ENCODE data around the gene SLC30A2.

SLC30A2 gene

DNA sequence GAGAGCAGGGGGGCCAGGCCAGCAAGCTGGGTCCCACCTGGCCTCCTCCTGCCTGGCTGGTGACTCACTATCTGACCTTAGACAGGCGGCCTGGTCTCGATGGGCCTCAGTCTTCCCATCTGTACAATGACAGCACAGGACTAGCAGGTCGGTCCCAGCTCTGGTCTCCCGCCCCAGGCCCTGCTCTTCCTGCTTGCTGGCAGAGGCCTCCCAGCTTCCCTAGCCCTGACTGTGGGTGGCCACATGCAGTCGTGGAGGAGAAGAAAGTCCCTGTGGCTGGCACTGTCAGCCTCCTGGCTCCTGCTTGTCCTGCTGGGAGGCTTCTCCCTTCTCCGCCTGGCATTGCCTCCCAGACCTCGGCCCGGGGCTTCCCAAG lies 23.5 kb downstream of the SLC30A2 start:
- no peak for DNase-seq (ENCODE audit: low spot score)

DNA sequence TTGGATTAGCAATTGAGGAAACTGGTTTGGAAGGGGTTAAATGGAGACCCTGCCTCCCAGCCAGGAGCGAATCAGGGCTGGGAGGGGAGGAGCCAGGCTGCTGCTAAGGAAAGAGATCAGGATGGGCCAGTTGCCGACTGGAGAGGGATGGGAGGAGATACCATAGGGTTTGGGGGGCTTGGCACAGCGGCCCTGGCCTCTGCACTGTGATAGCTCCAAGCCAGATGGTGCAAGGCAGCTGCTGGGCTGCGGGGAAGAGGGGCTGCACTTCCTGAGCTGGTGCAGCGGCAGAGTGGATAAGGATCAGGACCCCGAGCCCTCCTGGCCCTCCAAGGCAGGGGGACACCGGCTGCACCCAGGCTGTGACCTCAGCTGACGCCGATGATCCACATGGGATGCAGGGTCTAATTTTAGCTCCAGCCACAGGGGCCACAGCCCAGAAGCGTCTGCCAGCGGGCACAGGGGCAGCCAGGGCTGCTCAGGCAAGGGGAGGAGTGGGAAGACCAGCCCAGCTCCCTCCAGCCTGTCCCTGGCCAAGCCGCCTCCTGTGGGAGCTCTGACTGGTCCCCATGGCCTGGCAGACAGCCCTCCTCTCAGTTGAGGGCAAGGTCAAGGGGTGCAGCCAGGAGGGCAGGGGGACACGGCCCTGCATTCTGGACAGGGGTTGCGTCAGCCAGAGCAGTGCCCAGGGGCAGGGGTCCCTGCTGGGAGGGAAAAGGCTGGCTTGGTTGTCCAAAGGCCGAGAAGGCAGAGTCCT lies 24.1 kb downstream of the SLC30A2 start, which contains the start of gene EXTL1:
TSS of gene EXTL1 (plus strand) at position 129 of the 757 bp plus-strand sequence. CDS start 872 bp downstream, outside the sequence.
- DNase-seq (ENCODE audit: low spot score), result peak; percentile 67

DNA sequence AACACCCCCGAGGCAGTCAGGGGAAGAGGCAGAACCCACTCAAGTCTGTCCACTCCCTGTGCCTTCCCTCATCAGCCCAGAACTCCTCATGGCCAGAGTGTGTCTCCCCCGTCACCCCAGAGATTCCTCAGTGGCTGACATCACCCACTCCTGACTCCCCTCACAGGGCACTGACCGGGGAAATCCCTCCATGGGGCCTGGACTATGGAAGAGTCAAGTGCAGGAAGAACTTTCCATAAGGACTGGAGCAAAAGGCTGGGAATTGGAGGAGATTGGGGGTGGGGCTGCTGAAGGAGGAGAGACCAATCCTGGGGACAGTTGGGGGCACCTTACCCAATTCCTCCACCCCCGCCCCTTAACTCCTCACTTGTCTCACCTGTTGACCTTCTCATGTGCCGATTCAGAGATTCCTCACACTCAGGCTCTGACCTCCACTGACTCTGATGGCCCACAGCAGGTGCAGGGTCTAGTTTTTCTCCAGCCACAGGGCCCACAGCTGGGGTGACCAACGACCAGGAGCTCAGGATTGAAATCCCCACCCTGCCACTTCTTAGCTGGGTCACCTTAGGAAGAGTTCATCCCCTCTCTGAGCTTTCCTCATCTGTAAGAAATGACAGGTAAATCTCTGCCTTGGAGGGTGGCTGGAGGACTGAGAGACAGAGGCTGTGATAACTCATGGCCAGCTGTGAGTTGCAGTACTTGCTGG lies 24.8 kb downstream of the SLC30A2 start:
- DNase-seq (ENCODE audit: low spot score), result no peak

DNA sequence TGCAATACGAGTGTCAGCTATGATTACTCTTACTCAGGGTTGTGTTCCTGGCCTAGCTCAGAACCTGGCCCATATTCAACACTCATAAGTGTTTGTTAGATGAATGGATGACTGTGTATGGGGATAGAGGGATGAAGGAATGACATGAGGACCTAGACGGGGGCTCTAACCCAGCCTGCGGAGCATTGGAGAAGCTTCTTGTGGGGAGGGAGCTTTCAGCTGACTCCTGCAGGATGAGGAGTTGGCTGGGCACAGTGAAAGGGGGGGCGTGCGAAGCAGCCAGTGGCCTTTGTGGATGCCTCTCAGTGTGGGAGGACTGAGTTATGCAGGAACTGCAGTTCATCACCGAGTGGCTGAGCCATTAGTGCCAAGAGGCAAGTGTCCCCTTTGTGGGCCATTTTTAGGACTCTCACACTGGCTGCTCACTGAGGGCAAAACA lies 25.6 kb downstream of the SLC30A2 start:
- DNase-seq (ENCODE audit: low spot score), result peak; percentile 59

DNA sequence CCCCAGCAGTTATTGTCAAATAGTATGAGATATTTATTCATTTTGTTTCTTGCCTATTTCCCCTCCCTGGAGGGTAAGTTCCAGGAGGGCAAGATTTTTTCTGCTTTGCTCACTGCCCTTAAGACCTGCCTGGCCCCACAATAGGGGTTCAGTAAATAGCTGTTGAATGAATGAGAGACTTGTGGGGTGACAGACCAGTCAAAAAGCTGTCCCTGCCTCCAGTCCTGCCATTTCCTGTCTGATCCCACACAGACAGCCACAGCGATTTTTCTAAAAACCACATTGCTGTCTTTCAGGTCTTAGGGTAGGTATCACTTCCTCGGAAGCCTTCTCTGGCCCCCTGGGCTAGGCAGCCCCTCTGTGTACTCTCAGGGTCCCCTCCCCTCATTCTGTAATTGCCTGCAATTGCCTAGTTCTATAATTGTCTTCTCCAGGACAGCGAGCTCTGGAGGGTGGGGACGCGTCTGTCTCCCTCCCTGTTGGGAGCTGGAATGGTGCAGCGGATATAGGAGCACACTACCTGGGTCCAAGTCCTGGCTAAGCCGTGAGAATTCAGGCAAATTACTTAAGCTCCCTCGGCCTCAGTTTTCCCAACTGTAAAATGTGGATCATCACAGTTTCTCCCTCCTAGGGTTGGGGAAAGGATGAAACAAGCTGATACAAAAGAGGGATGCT lies 26.1 kb downstream of the SLC30A2 start:
- DNase-seq (ENCODE audit: low spot score), result no peak

DNA sequence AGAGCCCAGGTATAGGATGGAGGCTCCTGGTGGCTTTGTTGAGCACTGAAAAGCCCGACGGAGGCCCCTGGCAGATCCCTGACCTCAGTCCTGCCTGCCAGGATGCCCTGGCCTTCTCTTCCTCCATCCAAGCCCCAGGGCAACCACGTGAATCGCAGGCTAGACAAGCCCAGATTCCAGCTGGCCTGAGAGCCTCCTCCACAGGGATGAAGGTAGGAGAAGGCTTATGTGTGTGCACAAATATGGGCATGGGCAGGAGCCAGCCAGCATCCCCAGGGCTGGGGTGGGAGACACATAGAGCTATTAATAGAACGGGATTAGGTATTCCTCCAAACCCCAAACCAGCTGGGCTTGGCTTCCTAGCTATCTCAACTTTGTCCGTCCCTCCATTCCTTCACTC lies 28.3 kb downstream of the SLC30A2 start:
- DNase-seq (ENCODE audit: low spot score), result no peak

GRCh38 chr1:26016953-26017545 lies 28.9 kb downstream of the SLC30A2 start:
- DNase-seq (ENCODE audit: low spot score), result no peak

DNA sequence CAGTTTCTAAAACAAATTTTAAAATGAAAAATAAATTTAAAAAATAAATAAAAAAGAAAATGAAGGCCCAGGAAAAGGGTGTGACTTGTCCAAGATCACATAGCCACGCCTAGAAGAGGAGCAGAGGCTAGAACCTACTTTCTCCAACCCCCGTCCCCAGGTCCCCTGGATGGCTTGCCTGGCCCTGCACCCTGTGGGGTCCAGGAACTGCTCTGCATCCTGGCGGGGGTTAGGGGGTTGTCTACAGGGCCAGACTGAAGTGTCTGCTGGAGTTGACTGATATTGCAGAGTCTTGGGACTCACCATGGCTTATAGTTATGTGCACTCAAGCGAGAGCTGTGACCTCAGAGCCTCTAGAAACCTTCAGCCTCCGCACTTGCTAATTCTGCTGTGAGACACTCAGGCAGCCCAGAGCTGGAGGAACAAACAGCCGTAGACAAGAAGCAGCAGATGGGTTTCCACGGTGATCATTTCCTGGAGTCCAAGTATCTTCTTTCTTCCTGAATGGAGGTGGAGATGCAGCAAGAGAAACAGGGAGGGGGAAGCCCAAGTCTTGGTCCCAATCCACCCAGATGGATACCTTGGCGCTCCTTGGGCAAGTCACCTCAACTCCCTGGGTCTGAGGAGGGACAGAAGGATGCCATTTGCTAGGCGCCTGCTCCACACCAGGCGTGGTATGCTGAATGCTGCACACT lies 29.5 kb downstream of the SLC30A2 start:
- DNase-seq (ENCODE audit: low spot score), result no peak

DNA sequence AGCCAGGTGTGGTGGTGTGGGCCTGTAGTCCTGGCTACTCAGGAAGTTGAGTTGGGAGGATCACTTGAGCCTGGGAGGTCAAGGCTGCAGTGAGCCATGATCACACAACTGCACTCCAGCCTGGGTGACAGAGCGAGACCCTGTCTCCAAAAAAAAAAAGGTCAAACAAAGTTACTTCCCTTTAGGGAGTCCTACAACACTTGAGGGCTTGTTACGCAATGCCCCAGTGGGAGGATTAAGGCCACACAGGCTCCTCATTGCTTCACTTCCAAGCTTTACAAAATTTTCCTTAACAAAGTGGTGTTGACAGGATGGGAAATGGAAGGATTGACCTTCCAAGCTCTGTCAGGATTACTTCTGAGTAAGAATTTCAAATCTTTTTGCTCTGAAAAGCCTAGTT lies 30.6 kb downstream of the SLC30A2 start:
- DNase-seq (ENCODE audit: low spot score), result no peak

DNA sequence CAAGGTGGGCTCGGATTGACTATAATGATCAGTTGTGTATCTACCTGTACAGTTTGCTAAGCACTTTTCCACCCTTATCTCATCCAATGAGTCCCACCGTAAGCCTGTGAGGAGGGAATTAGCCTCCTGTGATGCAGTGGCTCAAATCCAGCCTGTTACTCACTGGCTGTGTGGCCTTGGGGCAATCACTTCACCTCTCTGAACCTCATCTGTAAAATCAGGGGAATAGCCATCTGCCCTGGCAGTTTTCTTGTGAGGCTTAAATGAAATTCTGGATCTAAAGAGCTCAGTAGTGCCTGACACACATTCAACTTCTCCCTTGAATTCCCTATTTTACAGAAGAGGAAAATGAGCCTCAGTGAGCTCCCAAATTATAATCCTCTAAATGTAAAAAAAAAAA lies 31.7 kb downstream of the SLC30A2 start:
- DNase-seq (ENCODE audit: low spot score), result no peak

GRCh38 chr1:26012864-26013263 lies 33.1 kb downstream of the SLC30A2 start:
- DNase-seq (ENCODE audit: low spot score), result no peak

- DNase-seq (ENCODE audit: low spot score), result no peak
Measured at GRCh38 chr1:26010825-26011224, 35.1 kb downstream of the SLC30A2 start.

DNA sequence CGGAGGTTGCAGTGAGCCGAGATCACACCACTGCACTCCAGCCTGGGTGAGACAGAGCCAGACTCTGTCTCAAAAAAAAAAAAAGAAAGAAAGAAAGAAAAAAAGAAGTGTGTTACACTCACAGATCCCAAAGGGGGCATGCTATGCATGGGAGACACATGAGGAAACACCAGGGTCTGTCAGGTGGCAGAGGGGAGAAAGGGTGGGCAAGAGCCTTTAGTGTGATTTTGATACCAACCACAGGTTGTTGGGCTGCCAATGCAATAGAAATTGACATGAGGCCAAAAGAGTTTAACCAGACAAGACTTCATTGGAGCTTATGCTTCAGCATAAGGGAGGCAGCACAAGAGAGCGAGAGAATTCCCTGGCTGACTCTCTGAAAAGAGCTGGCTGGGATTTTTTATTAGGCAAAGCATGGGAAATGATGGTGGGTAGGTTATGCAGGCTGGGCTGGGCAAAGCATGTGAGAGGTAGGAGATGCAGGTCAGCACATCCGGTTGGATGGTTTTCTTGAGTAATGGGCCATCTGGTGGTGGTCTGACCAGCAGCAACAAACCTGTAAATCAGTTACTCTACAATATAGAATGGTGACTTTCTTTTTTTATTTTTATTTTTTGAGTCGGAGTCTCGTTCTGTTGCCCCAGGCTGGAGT lies 36.0 kb downstream of the SLC30A2 start:
- DNase-seq (ENCODE audit: low spot score), result no peak

GRCh38 chr1:26006710-26007109 lies 39.2 kb downstream of the SLC30A2 start:
- DNase-seq (ENCODE audit: low spot score), result no peak

DNA sequence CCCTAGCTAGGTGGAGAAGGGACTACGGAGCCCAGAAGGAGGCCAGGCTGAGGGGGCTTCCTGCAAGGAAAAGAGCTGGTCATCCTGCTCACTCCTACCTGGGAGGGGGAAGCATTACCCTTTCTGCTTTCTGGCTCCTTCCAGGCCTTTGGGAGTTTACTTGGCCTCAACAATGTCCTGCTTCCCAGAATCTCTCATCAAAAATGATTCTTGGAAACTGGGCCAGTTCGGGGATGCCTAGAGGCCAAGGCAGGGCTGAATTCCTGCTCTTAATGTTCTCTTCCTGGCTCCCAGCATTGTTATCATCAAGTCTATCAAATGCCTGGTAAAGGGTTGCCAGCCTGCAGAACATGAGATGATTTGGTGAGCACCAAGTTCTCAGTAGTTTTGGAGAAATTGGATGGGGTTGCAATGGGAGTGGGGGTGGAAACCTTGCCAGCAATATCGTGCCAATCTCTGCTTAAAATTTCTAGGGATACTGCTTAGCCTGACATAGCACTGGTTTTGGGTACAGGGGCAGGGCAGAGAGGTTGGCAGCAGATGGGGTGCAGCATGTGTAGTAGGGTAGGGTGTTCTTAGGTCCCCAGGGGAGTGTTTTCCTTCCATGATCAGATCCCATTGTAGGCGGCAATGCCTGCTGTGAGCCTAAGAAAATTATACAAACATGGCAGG lies 40.3 kb downstream of the SLC30A2 start:
- DNase-seq (ENCODE audit: low spot score), result no peak

- no peak for DNase-seq (ENCODE audit: low spot score)
Measured at GRCh38 chr1:26003756-26004155, 42.2 kb downstream of the SLC30A2 start.

DNA sequence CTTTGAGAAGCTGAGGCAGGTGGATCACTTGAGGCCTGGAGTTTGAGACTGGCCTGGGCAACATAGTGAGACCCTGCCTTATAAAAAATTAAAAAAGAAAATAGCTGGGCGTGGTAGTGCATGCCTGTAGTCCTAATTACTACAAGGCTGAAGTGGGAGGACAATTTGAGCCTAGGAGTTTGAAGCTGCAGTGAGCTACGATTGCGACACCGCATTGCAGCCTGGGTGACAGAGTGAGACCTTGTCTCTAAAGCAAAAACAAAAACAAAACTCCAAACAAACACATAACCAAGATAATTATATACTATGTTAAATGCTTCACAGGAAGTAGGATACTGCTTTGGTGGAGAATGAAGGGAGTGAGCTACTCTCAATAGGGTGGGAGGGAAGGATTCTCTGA lies 42.7 kb downstream of the SLC30A2 start:
- DNase-seq (ENCODE audit: low spot score), result no peak

DNA sequence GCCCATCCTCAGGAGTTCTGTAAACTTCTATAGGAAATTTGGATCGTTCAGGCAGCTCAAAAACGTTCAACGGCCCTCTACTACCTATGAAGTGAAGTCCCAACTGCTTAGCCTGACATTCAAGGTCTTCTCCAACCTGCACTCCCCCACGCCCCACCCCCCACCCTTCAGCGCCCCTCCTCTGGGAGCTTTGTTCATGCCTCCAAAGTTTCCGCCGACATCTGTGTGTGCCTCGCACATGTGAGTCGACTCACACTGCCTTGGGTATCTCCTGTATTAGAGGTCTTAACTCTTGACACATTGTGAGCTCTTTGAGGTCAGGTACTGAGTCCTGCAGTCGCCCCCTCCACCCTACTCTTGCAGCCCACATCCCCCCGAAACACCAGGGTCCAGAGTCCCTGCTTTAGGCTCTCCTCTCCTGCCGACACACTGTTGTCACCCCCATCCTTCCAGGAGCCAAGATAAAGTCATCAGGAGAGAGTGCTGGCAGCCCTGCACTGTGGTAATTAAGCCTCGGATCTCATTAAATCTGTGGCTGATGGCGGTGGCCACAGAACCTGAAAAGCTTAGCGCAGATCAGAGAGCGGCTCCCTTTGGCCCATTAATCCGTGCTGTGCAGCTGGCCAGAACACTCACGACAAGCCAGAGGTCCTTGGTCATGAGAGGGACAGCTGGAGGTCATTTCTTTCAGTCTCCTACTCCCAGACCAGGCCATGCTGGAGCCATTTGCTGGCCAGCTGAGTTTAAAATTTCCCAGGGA lies 46.7 kb downstream of the SLC30A2 start:
- no peak for DNase-seq (ENCODE audit: low spot score)

DNA sequence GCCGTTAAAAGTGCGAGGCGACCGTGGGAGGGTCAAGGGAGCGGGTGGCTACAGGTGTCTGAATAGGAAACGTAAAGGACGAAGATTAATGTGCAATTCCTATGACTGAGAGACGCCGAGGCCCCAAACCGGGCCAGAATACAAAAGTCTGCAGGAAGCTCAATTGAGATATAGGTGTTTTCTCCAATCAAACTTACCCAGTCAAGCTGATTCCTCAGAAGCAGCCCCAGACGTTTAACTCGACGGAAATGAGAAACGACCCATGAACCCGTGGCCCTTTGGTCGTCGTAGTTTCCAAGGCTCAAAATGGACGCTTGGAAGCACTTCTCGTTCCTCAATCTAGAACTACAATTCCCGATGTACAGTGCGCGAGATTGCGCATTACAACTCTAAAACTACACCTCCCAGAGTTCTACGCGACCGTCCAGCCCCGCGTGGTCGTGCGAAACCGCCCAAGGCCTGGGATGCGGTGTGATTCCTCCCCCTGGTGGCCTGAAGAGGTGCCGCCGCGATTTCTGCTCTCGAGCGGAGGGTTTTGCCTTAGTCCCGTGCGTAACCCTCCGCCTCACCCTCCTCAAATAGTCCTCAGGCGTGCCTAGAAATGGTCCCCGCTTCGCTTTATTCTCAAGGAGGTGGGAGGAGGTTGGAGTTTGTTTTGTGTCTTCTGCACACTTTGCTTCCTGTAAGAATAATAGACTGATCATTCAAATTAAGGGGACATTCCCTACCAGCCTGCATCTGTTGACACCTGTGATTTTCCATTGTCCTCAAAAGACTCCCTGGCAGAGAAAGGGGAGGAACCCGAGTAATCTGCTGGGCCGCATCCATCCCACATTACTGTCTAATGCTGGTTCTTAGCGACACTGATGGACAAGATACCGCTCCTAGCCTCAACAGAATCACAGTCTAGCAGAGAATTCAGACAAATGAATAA lies 47.8 kb downstream of the SLC30A2 start, which contains the start of gene PAFAH2:
TSS of gene PAFAH2 (minus strand) at position 236 of the 934 bp plus-strand sequence. CDS start 7,247 bp downstream, outside the sequence.
- peak; percentile 93 for DNase-seq (ENCODE audit: low spot score)

Measured in AG08396 (cell line).